Naive B cell (primary cell): ENCODE measurements around the gene CFAP221. TPM values are rescaled to one million over a fixed set of nuclear protein-coding genes. Genes with fewer than 3 reads are reported as not detected.

Experiments used
- ATAC-seq, 2 donors: fragments of 150-1000 bp; cut with Tn5 transposase; 2 replicates each; pipeline ENCODE4 v1.10.0; 2021; ENCODE audit warnings: low read depth in 2 of 2, mild to moderate bottlenecking in 2 of 2, moderate library complexity in 2 of 2
- DNase-seq: peaks from one replicate; pipeline ENCODE4 v3.0.0; 2022
- H3K27ac Mint-ChIP-seq, 6 donors: one replicate each; pipeline ENCODE4 v1.8.0; 2020 to 2022; ENCODE audit warnings: mild to moderate bottlenecking in 6 of 6, mixed read lengths in 6 of 6, moderate library complexity in 5 of 6, inconsistent platforms in 2 of 6
- H3K27me3 Mint-ChIP-seq, 3 donors: one replicate each; pipeline ENCODE4 v1.8.0; 2021 to 2022; ENCODE audit warnings: mixed read lengths in 3 of 3, mild to moderate bottlenecking in 1 of 3
- H3K36me3 Mint-ChIP-seq, 2 donors: one replicate each; pipeline ENCODE4 v1.8.0; 2020 to 2022; ENCODE audit warnings: mixed read lengths in 2 of 2, inconsistent platforms in 1 of 2, mild to moderate bottlenecking in 1 of 2
- H3K4me1 Mint-ChIP-seq, 3 donors: one replicate each; pipeline ENCODE4 v1.8.0; 2020 to 2022; ENCODE audit warnings: mixed read lengths in 3 of 3, inconsistent platforms in 1 of 3, mild to moderate bottlenecking in 1 of 3, moderate library complexity in 1 of 3
- H3K4me3 Mint-ChIP-seq, 8 donors: one replicate each; pipeline ENCODE4 v1.8.0; 2020 to 2022; ENCODE audit warnings: mild to moderate bottlenecking in 8 of 8, mixed read lengths in 8 of 8, moderate library complexity in 8 of 8, inconsistent platforms in 2 of 8
- H3K9me3 Mint-ChIP-seq, 7 donors: one replicate each; pipeline ENCODE4 v1.8.0; 2020 to 2022; ENCODE audit warnings: mixed read lengths in 7 of 7, mild to moderate bottlenecking in 5 of 7, inconsistent platforms in 2 of 7, moderate library complexity in 1 of 7
- polyA plus RNA-seq, 6 donors: library from polyadenylated mRNA; unstranded; fragments of 300-500 nt; fragmentation: Illumina TruSeq; gene quantifications; one replicate each; pipeline ENCODE4 v1.2.3, GENCODE V29; 2021; ENCODE audit warnings: low read depth in 6 of 6

CFAP221 gene
- polyA plus RNA-seq = not detected

DNA sequence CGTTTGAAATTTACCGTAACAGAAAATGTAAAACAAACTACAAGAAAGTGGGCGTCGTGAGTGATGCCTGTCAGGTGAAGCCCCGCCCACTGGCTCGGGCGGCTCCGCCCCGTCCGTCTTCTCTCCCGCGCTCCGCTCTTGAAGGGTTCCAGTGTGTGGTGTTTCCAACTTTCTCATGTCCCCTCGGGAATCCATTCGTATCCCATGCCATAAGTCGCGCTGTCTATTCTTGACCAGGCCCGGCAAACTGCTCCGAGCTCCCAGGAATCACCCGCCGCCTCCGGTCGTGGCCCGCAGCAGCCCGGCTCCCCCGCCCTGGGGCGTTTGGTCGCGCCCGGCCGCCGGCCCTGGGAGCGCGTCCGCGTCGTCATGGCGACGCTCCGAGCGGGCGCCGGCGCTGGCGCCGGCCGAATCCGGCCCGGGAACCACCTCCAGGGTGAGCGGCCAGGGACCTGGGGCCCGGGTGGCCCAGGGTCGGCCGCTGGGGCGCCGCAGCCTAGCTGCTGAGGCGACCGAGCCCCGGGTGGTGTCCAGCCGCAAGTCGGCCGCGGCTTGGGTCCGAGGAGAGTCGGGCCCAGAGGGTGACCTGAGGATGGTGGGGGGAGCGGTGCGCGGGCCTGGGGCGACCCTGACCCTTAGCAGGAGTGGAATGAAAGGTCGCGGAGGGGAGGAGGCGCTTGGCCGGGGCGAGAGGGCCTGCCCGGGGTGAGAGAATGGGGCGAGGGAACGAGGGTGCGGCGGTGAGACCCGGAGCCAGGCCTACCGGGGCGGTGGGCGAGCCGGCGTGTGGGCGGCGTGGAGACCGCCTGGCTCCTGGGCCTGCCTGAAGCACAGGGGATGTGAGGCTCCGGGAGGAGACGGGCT is at the start of gene CFAP221:
TSS of gene CFAP221 (plus strand) at position 375 of the 864 bp plus-strand sequence. CDS start 1,683 bp downstream, outside the sequence.
- Mint-ChIP-seq H3K4me3 (peak within 1 kb of the TSS; percentile 34 to 91 (median 76)), H3K27me3 (peaks cover 55 to 80% (median 68%) of the 10 kb centered on the region in 3 donors), H3K36me3 (peaks cover 0 to 7% of the 10 kb centered on the region in 2 donors), H3K9me3 (peaks cover 0 to 26% (median 5%) of the 10 kb centered on the region in 7 donors), H3K27ac (no peak within 1 kb of the TSS), H3K4me1 (peaks cover 4 to 18% (median 11%) of the 10 kb centered on the region in 3 donors)
- peak; percentile 20 for DNase-seq
- peak; percentile 63 to 69 for ATAC-seq

DNA sequence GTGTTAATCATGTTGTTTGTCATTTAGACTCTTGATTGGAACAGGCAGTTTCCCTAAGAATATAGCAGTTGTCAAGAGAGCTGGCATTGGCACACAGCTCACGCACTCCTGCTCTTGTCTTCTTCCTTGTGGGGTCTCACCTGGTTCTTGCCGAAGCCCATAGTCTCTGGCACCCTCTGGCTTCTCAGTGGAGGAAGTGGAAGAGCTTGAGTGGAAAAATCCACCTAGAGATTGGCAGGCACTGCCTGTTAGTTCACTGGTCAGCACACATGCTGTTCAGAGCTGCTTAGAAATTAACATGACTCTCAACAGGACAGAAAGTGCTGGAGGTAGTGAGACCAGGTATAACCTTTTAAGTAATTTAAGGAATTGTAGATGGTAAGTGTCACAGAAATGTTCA is 48.3 kb upstream of the CFAP221 start:
- Mint-ChIP-seq H3K4me1 (no peaks in the 10 kb centered on the region), H3K27me3 (peaks cover 29 to 47% (median 45%) of the 10 kb centered on the region in 3 donors), H3K4me3 (no peak overlapping the region), H3K36me3 (peaks cover 5 to 8% of the 10 kb centered on the region in 2 donors), H3K9me3 (peaks cover 9 to 37% (median 25%) of the 10 kb centered on the region in 7 donors), H3K27ac (no peak overlapping the region)
- ATAC-seq = no peak
- no peak for DNase-seq

DNA sequence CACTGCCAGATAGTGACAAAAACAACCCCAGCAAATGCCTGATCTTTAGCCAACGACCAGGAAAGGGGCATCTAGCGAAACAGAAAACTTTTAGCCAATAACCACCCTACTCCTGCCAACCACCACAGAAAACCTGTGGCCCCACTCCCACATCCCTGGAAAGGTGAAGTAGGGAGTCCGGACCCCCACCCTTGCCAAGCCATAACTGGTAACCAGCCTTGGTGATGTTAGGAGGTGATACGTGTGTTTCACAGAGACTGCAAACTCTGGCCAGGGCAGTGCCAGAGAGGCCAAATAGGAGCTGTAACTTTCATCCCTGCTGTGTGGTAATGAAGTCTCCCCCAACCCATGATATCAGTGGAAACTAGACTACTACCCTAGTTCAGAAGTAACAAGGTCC is 47.6 kb upstream of the CFAP221 start:
- Mint-ChIP-seq H3K4me3 (no peak overlapping the region), H3K27ac (no peak overlapping the region), H3K4me1 (no peaks in the 10 kb centered on the region), H3K27me3 (peaks cover 33 to 54% (median 45%) of the 10 kb centered on the region in 3 donors), H3K36me3 (peaks cover 5 to 8% of the 10 kb centered on the region in 2 donors), H3K9me3 (peaks cover 14 to 43% (median 26%) of the 10 kb centered on the region in 7 donors)
- DNase-seq = no peak
- ATAC-seq = no peak

DNA sequence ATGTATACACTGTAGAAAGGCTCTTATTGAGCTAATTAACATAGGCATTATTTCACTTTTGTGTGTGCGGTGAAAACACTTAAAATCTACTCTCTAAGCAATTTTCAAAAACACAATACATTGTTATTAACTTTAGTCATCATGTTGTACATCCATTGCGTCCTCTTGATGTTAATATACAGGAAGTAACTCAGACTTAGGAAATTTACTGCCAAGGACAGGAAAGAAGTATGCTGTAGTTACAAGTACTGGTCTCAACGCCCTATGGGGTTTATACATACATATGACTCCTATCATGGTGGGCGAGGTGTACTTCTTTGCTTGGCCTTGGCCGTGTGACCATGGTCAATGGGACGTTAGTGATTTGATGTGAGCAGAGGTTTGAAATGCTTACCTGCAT is 35.5 kb upstream of the CFAP221 start:
- no peak overlapping the region for H3K4me3 Mint-ChIP-seq
- ATAC-seq (no peak), DNase-seq (no peak)
- peak overlapping the region in 1 of 6 donors; percentile 24 for H3K27ac Mint-ChIP-seq
- peaks cover 4 to 31% (median 25%) of the 10 kb centered on the region in 3 donors for H3K27me3 Mint-ChIP-seq
- peaks cover 0 to 6% (median 0%) of the 10 kb centered on the region in 7 donors for H3K9me3 Mint-ChIP-seq
- no peaks in the 10 kb centered on the region for H3K4me1 Mint-ChIP-seq
- no peaks in the 10 kb centered on the region for H3K36me3 Mint-ChIP-seq

DNA sequence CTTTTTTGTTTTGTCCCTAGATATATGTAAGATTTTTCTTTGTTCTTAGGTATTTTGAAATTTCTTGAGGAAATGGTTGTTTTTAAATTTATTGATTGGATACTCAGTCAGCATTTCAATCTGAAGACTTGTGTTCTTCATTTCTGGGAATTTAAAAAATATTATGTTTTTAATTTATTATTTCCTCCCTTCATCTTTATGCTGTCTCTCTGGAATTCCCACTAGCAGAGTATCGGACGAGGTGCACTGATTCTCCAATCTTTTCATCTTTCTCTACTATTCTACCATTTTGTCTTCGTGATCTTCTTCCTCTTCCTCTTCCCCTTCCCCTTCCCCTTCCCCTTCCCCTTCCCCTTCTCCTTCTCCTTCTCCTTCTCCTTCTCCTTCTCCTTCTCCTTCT is 32.3 kb upstream of the CFAP221 start:
- no peak overlapping the region for H3K4me3 Mint-ChIP-seq
- H3K27ac Mint-ChIP-seq = no peak overlapping the region
- no peaks in the 10 kb centered on the region for H3K4me1 Mint-ChIP-seq
- H3K9me3 Mint-ChIP-seq = peaks cover 0 to 2% (median 0%) of the 10 kb centered on the region in 7 donors
- H3K36me3 Mint-ChIP-seq = no peaks in the 10 kb centered on the region
- no peak for ATAC-seq
- DNase-seq = no peak
- peaks cover 22 to 52% (median 48%) of the 10 kb centered on the region in 3 donors for H3K27me3 Mint-ChIP-seq

DNA sequence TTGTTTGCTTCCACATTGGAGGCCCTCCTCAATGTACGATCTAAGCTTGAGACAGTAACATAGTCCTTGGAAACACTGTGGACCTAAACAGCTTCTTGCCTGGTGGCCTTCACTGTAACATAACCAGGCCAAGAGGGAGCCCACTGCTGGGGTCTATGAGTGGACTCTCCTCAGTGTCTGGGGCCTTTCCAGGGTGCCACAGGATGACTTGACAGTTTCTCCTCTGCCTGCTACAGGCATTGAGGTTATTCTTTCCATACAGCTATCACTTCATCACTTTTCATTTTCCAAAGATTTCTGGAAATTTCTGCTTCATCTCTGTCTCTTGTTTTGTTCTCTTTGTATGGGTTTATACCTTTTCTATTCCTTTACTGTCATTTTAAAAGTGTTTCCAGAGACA is 31.3 kb upstream of the CFAP221 start:
- Mint-ChIP-seq H3K27me3 (peaks cover 27 to 61% (median 48%) of the 10 kb centered on the region in 3 donors), H3K4me1 (no peaks in the 10 kb centered on the region), H3K36me3 (no peaks in the 10 kb centered on the region), H3K27ac (no peak overlapping the region), H3K4me3 (no peak overlapping the region), H3K9me3 (peaks cover 0 to 2% (median 0%) of the 10 kb centered on the region in 7 donors)
- no peak for ATAC-seq
- DNase-seq = no peak

DNA sequence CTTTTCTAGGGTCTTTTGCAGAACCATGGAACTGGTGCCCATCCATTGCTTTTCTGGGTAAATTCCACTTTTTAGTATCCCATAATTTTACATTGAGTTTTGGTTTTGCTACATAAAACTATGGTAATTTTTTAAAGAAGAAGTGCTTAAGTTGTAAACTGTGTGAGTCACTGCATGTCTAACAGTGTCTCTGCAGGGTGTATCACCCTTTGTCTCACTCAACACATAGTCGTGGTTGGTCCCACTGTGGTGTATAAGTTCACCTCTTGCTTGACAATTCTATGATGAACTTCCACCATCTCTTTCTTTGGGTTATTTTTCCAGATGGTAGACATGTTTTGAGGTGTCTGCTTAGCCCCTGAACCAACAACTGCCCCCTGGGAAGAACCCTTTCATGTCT is 30.4 kb upstream of the CFAP221 start:
- DNase-seq (no peak), ATAC-seq (no peak)
- Mint-ChIP-seq H3K4me1 (no peaks in the 10 kb centered on the region), H3K4me3 (no peak overlapping the region), H3K9me3 (peaks cover 0 to 2% (median 0%) of the 10 kb centered on the region in 7 donors), H3K27me3 (peaks cover 26 to 66% (median 53%) of the 10 kb centered on the region in 3 donors), H3K27ac (no peak overlapping the region), H3K36me3 (no peaks in the 10 kb centered on the region)

DNA sequence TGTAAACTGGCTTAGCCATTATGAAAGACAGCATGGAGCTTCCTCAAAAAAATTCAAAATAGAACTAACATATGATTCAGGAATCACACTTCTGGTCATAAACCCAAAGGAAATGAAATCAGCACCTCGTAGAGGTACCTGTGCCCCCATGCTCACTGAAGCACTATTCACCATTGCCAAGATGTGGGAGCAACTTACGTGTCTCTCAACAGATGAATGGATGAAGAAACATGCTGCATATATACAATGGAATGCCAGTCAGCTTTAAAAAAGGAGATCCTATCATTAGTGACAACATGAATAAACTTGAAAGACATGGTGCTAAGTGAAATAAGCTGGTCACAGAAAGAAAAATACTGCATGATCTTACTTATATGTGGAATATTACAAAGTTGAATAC is 28.1 kb upstream of the CFAP221 start:
- Mint-ChIP-seq H3K27me3 (peaks cover 28 to 55% (median 37%) of the 10 kb centered on the region in 3 donors), H3K27ac (peak overlapping the region in 1 of 6 donors; percentile 35), H3K4me3 (no peak overlapping the region), H3K36me3 (no peaks in the 10 kb centered on the region), H3K9me3 (peaks cover 0 to 2% (median 0%) of the 10 kb centered on the region in 7 donors), H3K4me1 (no peaks in the 10 kb centered on the region)
- ATAC-seq (no peak), DNase-seq (no peak)

DNA sequence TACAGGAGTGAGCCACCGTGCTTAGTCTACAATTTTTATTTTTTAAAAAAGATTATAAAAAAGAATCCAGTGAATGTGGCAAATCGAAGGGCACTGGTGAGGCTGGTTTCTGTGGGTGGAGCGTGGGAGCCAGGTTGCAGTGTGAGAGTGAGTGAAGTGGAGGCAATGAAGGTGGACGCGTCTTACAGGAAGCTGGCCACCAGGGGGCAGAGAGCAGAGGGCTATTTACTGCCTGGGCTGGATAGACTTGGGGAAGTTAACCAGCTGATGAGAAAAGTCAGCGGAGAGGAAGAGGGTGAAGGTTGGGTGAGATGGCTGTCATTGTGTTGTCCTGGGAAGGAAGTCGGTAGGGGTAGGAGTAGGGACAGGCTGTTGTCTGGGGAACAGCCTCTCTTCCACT is 26.8 kb upstream of the CFAP221 start:
- Mint-ChIP-seq H3K9me3 (peaks cover 0 to 3% (median 0%) of the 10 kb centered on the region in 7 donors), H3K36me3 (no peaks in the 10 kb centered on the region), H3K4me1 (no peaks in the 10 kb centered on the region), H3K4me3 (no peak overlapping the region), H3K27me3 (peaks cover 39 to 65% (median 46%) of the 10 kb centered on the region in 3 donors), H3K27ac (no peak overlapping the region)
- peak in 1 of 2 donors; percentile 37 for ATAC-seq
- DNase-seq = no peak

DNA sequence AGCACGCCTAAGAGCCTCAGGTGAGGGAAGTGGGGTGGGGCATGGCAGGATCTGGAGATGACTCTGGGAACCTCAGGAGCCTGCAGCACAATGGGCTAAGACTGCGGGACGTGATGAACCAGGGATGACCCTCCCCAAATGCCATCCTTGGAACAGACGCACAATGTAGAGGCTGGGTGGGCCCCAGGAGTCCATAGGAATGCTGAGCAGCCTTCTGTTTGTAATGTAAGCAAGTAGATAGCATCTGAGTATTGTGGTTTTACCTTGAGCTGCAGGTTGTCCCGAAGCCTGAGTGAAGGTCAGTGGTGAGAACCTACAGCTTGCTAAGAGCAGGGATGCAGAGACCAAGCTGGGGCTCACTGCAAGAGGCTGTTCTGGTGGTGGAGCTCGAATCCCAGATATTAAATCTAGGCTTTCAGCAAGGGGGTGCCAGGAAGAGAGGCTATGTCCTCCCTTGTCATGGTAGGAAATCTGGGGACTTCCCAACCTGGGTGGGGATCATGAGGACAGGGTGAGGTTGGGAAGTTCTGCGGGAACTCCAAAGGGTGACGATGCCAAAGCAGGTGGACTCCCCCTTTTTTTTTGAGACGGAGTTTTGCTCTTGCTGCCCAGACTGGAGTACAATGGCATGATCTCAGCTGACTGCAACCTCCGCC is 25.7 kb upstream of the CFAP221 start:
- Mint-ChIP-seq H3K9me3 (peaks cover 0 to 3% (median 0%) of the 10 kb centered on the region in 7 donors), H3K27ac (peak overlapping the region in 1 of 6 donors; percentile 48), H3K4me3 (peak overlapping the region in 2 of 8 donors; percentile 18 to 35), H3K27me3 (peaks cover 43 to 69% (median 50%) of the 10 kb centered on the region in 3 donors), H3K4me1 (no peaks in the 10 kb centered on the region), H3K36me3 (no peaks in the 10 kb centered on the region)
- ATAC-seq (no peak), DNase-seq (no peak)

DNA sequence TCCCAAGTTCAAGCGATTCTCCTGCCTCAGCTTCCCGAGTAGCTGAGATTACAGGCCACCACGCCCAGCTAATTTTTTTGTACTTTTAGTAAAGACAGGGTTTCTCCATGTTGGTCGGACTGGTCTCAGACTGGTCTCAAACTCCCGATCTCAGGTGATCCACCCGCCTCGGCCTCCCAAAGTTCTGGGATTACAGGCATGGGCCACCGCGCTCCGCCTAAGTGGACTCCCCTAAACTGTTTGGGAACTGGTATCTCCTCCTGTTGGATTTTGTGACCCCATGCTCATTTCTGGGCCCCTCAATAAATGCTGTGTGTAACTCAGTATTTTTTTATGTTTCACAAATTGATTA is 25.2 kb upstream of the CFAP221 start:
- peaks cover 47 to 72% (median 53%) of the 10 kb centered on the region in 3 donors for H3K27me3 Mint-ChIP-seq
- no peak overlapping the region for H3K27ac Mint-ChIP-seq

DNA sequence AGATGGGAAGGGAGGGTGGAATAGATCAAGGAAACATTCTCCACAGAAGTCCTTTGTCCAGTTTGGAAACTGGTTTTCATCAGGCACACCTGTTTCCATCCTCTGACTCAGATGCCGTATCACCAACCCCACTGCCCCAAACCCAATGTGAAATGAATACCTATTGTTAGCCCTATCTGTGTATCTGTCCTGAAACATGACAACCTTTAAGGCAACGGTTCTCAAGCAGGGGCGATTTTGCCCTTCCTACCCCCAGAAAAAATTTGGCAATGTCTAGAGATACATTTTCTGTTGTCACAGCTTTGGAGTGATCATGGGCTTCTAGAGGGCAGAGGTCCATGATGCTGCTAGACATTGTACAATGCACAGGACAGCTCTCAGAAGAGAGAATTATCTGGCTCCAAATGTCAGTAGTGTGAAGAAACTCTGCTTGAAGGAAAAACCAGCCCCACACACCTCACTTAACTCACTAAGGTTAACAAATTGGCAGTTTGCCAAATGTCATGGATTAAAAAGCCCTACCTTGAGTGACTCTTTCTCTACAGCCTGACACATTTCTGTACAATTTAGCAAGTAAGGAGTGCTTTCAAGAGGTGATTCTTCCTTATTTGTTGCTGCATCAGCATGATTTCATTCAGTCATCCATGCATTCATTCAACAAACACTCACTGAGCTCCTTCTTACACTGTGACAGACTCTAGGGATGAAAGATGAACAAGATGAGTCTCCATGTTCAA is 23.4 kb upstream of the CFAP221 start:
- Mint-ChIP-seq H3K27ac (no peak overlapping the region), H3K4me3 (no peak overlapping the region), H3K9me3 (peaks cover 0 to 3% (median 0%) of the 10 kb centered on the region in 7 donors), H3K36me3 (peaks cover 0 to 7% of the 10 kb centered on the region in 2 donors), H3K27me3 (peaks cover 39 to 69% (median 59%) of the 10 kb centered on the region in 3 donors), H3K4me1 (no peaks in the 10 kb centered on the region)
- ATAC-seq = no peak
- DNase-seq = no peak

More for the DNA sequence above, 25.2 kb upstream of the CFAP221 start:
- H3K36me3 Mint-ChIP-seq = no peaks in the 10 kb centered on the region
- H3K9me3 Mint-ChIP-seq = peaks cover 0 to 3% (median 0%) of the 10 kb centered on the region in 7 donors
- DNase-seq (no peak), ATAC-seq (no peak)
- no peaks in the 10 kb centered on the region for H3K4me1 Mint-ChIP-seq
- no peak overlapping the region for H3K4me3 Mint-ChIP-seq
